Pericardium fibroblast (primary cell): ENCODE data around the gene BRD7. TPM values are rescaled to one million over a fixed set of nuclear protein-coding genes. Genes with fewer than 3 reads are reported as not detected.

Experiments used
- total RNA-seq: library from RNA; depleted of rRNA; stranded (reverse); fragments of >200 nt; gene quantifications from 2 replicates; pipeline ENCODE4 v1.2.3, GENCODE V29; 2015

BRD7 gene
- total RNA-seq: 29.8 and 33.0 TPM in 2 replicates

DNA sequence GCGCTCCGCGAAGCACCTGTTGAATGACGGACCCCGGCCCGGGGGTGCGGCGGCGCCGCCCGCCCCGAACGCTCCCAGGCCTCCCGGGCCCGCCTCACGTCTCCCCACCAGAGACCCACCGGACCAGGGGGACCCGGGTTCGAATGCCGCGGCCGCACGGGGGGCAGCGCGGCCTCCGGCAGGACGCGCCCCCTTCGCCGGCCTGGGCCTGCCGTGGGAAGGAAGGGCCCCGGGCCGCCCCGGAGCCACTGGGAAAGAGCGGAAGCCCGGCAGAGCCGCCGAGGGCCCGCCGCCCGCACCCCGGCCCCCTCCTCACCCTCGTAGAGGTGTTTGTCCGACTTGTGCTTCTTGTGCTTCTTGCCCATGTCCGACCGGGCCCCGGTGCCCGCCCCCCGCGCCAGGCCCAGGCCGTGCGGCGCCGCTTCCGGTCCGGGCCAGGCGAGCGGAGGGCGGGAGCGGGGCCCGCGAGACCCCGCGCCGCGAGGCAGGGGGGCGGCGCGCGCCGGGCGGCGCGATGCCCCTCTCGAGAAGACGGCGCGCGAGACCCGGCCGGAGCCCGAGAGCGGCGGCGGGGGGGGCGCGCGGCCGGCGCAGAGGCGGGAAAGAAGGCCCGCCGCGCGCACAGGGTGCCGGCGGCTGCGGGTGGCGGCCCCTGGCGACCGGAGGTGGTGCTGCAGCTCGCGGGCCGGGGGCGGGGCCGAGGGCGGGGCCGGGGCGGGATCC lies at the start of gene BRD7:
BRD7 (minus strand) TSS at position 579 of the 723 bp plus-strand sequence; CDS start at position 365, 214 bp downstream.

GRCh38 chr16:50266337-50267091 lies 102.3 kb downstream of the BRD7 start, which contains the start of gene ADCY7:
Gene ADCY7, plus strand, starts transcription at chr16:50266551. Its CDS starts 21,629 bp downstream, at chr16:50288180.

Other genes with a start within 250 kb of the BRD7 start
- 5.6 and 7.1 TPM in 2 replicates for gene TENT4B, start 215.7 kb downstream of the BRD7 start, total RNA-seq
- gene ADCY7, start 102.4 kb downstream of the BRD7 start, total RNA-seq: 9.3 and 13.4 TPM in 2 replicates
- 2.6 and 6.3 TPM in 2 replicates for gene NKD1, start 179.4 kb upstream of the BRD7 start, total RNA-seq